Colon (tissue), 2 donors: Measurements from ENCODE around the gene PRRC2A.
"Not testable (repeated sequence)": the region's sequence is repeated elsewhere in the genome, so short reads cannot be mapped to it uniquely, and the experiment has no call there.

Experiments
- FAIRE-seq: peaks from 2 replicates; lab custom pipeline; 2012; peaks lifted over from hg19 to GRCh38; lab: Jason Lieb, UNC
- donor health status: control.
- donor health status: control.

PRRC2A gene

GRCh38 chr6:31586008-31586407 is 34.5 kb upstream of the PRRC2A start, which contains the start of gene LST1:
LST1 (plus strand) TSS chr6:31586277; CDS start chr6:31587300, 1,023 bp downstream.
- FAIRE-seq, result no peak

GRCh38 chr6:31586599-31587281 is 33.8 kb upstream of the PRRC2A start:
- no peak for FAIRE-seq

DNA sequence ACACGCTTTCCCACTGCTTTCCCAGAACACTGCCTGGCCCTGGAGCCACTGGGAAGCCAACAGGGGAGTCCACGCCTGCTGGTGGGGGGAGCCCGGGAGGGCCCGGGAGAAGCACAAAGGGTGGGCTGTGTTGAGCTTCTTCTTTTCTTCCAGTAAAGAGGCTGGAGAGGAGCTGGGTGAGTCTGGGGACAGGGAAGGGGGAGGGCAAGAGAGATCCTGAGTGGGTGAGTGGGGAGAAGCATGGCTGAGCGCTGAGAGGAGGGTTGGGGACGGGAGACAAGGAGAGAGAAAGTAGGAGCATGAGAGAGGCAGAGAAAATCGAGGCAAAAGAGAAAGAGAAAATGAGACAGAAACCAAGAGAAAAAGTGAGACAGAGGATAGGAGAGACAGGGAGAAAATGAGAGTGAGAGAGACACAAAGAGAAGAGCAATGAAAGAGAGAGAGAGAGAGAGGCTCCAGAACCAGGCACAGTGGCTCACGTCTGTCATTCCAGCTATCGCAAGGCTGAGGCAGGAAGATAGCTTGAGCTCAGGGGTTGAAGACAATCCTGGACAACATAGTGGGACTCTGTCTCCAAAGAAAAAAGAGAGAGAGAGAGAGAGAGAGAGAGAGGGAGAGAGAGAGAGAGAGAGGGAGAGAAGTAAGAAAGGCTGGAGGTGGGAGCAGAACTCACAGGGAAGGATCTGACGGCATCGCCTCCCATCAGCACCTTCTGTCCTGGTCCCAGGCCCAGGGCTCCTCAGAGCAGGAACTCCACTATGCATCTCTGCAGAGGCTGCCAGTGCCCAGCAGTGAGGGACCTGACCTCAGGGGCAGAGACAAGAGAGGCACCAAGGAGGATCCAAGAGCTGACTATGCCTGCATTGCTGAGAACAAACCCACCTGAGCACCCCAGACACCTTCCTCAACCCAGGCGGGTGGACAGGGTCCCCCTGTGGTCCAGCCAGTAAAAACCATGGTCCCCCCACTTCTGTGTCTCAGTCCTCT is 32.4 kb upstream of the PRRC2A start:
- no peak for FAIRE-seq

DNA sequence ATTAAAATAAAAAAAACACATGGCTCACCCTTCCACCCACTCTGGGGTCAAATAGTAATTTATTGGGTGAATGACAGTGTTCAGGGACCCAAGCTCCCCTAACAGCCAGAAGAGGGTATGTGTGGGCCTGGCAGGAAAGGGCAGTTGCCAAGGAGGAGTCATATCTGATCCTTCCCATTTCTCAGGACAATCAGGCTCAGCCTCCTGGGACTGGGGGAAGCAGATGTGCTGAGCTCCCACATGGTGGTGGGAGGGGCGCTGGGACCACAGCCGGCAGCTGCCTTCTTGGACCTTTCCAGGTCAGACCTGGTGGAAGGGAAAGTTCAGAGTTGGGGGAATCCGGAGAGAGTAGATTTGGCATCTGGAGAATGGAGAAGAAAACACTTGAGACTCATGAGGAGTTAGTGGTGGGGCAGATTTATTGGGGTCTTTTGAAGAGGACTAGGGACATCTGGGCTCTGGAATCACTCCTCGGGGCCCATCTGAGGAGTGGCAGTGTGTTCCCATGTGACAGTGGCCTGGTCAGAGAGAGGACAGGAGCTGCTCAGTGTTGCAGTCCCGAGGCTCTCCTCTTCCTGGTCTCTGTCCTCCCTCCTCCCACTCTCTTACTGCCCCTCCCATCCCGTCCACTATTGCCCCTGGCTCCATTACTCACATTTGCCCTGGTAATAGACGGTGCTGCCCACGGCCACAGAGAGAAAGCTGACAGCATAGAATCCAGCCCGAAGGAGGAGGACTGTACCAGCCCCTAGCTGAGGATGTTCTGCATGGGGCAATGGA is 31.5 kb upstream of the PRRC2A start:
- no peak for FAIRE-seq

DNA sequence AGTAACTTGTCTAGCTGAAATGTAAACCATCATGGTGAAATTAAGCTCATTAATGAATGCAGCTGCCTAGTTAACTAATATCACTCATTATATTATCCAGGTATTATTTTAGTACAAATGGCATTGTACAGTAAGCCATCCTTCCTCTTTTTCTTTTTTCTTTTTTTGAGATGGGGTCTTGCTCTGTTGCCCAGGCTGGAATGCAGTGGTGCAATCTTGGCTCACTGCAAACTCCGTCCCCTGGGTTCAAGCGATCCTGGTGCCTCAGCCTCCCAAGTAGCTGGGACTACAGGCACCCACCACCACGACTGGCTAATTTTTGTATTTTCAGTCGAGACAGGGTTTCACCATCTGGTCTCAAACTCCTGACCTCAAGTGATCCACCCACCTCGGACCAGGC is 29.8 kb upstream of the PRRC2A start:
- not testable (repeated sequence) for FAIRE-seq

DNA sequence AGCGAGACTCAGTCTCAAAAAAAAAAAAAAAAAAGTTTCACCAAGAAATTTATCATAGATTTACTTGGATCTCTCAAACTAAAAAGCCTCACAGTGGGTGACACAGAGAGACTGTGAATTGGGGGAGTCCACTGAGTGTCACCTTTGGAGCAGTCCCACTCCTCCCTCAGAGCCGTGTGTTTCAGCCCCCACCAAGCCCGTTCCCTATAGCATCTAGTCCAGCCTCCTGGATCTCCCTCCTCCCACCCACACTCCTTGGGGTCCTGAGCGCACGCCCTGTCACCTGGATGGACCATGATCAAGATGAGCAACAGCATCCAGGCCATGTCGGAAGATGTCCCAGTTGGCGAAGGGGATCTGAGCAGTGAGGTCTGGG is 28.1 kb upstream of the PRRC2A start:
- no peak for FAIRE-seq

- no peak for FAIRE-seq
These were observed 23.5 kb upstream of the PRRC2A start for GRCh38 chr6:31597006-31597405.

GRCh38 chr6:31607317-31607716 is 13.2 kb upstream of the PRRC2A start:
- no peak for FAIRE-seq

GRCh38 chr6:31609519-31610406 is 10.8 kb upstream of the PRRC2A start:
- no peak for FAIRE-seq

- no peak for FAIRE-seq
These were observed 9.5 kb upstream of the PRRC2A start for GRCh38 chr6:31610968-31611367.

- FAIRE-seq, result no peak
These were observed 6.4 kb upstream of the PRRC2A start for GRCh38 chr6:31614075-31614619.

GRCh38 chr6:31614684-31615578 is 5.6 kb upstream of the PRRC2A start, which contains the start of gene AIF1:
AIF1 (plus strand) TSS chr6:31615234; CDS start chr6:31615330, 96 bp downstream.
- FAIRE-seq, result no peak

GRCh38 chr6:31615748-31616147 is 4.8 kb upstream of the PRRC2A start:
- FAIRE-seq, result no peak

DNA sequence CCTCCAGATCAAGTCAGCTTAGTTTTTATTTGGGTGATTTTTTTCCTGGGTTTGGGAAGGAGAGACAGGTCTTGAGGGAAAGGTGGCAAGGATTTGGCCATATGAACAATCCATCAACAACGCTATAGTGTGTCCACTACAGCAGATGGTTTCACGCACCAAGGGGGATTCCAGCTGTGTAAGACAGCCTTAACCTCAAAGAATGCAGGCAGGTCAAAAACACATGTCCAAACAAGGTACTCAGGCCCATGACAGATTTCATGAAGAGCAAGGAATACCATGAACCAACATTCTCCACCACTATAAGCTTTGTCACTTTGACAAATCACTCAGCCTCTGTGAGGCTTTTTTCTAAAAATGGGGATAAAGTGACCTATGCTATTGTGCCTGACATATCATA is 3.5 kb upstream of the PRRC2A start:
- no peak for FAIRE-seq

- FAIRE-seq, result peak; percentile 47
These were observed 520 bp upstream of the PRRC2A start for GRCh38 chr6:31619805-31620585.

DNA sequence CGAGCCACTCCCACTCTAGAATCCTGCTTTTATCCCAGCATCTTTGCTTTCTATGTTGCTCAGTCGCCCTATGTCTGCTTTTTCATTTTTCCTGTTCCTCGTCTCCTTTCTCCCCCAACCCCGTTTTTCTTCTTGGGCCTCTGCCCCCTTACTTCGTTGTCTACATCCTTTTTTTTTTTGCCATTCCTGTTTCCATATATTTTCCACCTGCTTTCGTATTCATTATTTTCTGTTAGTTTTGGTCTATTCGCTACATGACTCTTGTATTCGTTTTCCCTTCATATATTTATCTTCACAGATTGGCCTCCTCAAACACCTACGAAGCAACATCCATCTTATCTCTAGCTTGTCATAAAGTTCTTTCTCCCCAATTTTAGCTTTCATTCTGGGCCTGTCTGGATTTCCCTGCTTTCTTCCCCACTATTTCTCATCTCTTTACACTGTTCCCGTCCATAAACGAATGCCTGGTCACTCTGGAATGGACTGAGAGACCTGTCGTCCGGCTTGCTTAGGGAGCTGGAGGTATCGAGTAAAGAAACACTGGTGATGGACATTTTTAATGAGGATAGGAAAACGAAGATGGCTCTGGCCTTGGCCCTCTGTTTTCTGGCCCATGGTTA is 915 bp downstream of the PRRC2A start:
- FAIRE-seq, result no peak

DNA sequence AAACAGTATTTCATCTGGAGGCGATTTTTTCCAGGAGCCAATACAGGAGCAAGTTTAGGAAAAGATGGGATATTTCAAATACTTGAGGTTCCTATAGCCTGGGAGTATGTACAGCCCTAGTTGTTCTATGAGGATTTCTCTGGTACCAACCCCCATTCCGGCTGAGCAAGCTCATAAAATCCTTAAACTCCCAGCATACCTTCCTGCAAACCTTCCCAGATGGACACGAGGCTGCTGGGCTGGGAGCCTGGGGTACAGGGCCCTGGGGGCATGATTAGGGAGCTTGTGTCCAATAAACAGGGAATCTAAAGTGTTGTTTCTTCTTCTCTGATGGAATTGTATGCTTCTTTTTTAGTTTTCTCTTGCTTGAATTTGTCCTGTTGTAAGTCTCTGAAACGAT is 1.5 kb downstream of the PRRC2A start:
- no peak for FAIRE-seq

- FAIRE-seq, result no peak
These were observed 2.2 kb downstream of the PRRC2A start for GRCh38 chr6:31622684-31623091.

GRCh38 chr6:31624070-31624469 is 3.6 kb downstream of the PRRC2A start:
- FAIRE-seq, result no peak
